HL-60 (cell line): ENCODE data around the gene CDHR1.

Experiments
- DNase-seq, 2 experiments: peaks; one replicate each; pipeline ENCODE4 v3.0.0-alpha.2; 2010 to 2020; ENCODE audit warnings: low read depth in 1 of 2, low spot score in 1 of 2
- H3K27ac ChIP-seq: fragments of 250-450 bp; sonication (Bioruptor Pico); replicated peaks from 2 replicates; pipeline ENCODE4 v1.5.1; 2020; ENCODE audit warnings: mild to moderate bottlenecking, moderate library complexity
- H3K27me3 ChIP-seq: fragments of 250-450 bp; sonication (Bioruptor Pico); 2 replicates; pipeline ENCODE4 v1.5.1; 2021; ENCODE audit warnings: mild to moderate bottlenecking, moderate library complexity; ENCODE audit not compliant: insufficient read depth, poor library complexity, severe bottlenecking
- H3K4me3 ChIP-seq: replicated peaks from 2 replicates; pipeline ENCODE4 v1.5.1; 2011; ENCODE audit warnings: mild to moderate bottlenecking, control low read depth, low read length; ENCODE audit not compliant: insufficient read depth
- CTCF ChIP-seq: IDR thresholded peaks from one replicate; pipeline ENCODE4 v1.5.1; 2011; ENCODE audit warnings: low read length, control low read depth, inconsistent platforms; ENCODE audit not compliant: insufficient read depth
- GABPA ChIP-seq: IDR thresholded peaks from 2 replicates; pipeline ENCODE4 v1.6.1; 2012; ENCODE audit warnings: low read depth
- POLR2AphosphoS5 ChIP-seq: IDR thresholded peaks from 2 replicates; pipeline ENCODE4 v1.6.1; 2012; ENCODE audit warnings: low read depth
- REST ChIP-seq: IDR thresholded peaks from 2 replicates; pipeline ENCODE4 v1.6.1; 2012; ENCODE audit warnings: low read depth; ENCODE audit not compliant: insufficient replicate concordance
- SPI1 ChIP-seq: IDR thresholded peaks from 2 replicates; pipeline ENCODE4 v1.6.1; 2012; ENCODE audit warnings: low read depth, mild to moderate bottlenecking, borderline replicate concordance

The CDHR1 gene

GRCh38 chr10:84232376-84232775 lies 38.0 kb downstream of the CDHR1 start:
- no peak for DNase-seq
- TF ChIP-seq POLR2AphosphoS5 = no peak
- TF ChIP-seq SPI1 = no peak
- no peak for TF ChIP-seq REST
- no peak for TF ChIP-seq CTCF
- no peak for TF ChIP-seq GABPA
- H3K4me3 ChIP-seq = no peak overlapping the region
- H3K27me3 ChIP-seq = no peaks in the 10 kb centered on the region
- H3K27ac ChIP-seq = no peak overlapping the region

GRCh38 chr10:84233940-84234339 lies 39.6 kb downstream of the CDHR1 start:
- TF ChIP-seq SPI1 (no peak), POLR2AphosphoS5 (no peak), CTCF (no peak), REST (no peak), GABPA (no peak)
- no peak overlapping the region for H3K27ac ChIP-seq
- H3K27me3 ChIP-seq = no peaks in the 10 kb centered on the region
- DNase-seq = no peak
- no peak overlapping the region for H3K4me3 ChIP-seq

- no peak for TF ChIP-seq REST
- TF ChIP-seq CTCF = no peak
- no peak for TF ChIP-seq POLR2AphosphoS5
- no peak for TF ChIP-seq SPI1
- TF ChIP-seq GABPA = no peak
- no peak overlapping the region for H3K27ac ChIP-seq
- no peak for DNase-seq
- H3K27me3 ChIP-seq = no peaks in the 10 kb centered on the region
- no peak overlapping the region for H3K4me3 ChIP-seq
These were observed 40.1 kb downstream of the CDHR1 start for GRCh38 chr10:84234479-84234878.
